ENCODE measurements around the gene PHYHD1. TPM values are rescaled to one million over a fixed set of nuclear protein-coding genes. Genes with fewer than 3 reads are reported as not detected.

Gene PHYHD1
- total and polyA plus RNA-seq, 10 of the 15 experiments (the other 5 are each of a cell fraction or from before 2014, with no cell fraction given), result 0.09 to 0.17 TPM; not detected in 8

GRCh38 chr9:128917151-128917849 lies 3.5 kb upstream of the PHYHD1 start:
- BruUV-seq (replicated peaks), result TSS peak; percentile 40
- H3K9ac ChIP-seq (ENCODE audit: control insufficient read depth, insufficient read depth, low read length), result no peak overlapping the region
- H3K9me3 ChIP-seq (replicated peaks; ENCODE audit: control insufficient read depth, insufficient read depth, low read length), result no peaks in the 10 kb centered on the region
- POLR2A ChIA-PET, result no interaction called here
- no peaks in the 10 kb centered on the region for H3K27me3 ChIP-seq (replicated peaks in 1 of 2; ENCODE audit: control insufficient read depth in 2 of 2, insufficient read depth in 2 of 2, low read length in 1 of 2)
- SMC1A ChIA-PET (ENCODE audit: uncharacterized antibody, unreplicated experiment), result no interaction called here
- H2AFZ ChIP-seq (ENCODE audit: control insufficient read depth, low read depth, low read length), result no peak overlapping the region
- intact Hi-C loops (cut with micrococcal nuclease; ENCODE audit: unreplicated experiment) (no loop called here), in situ Hi-C loops (cut with MboI) (no loop called here)
- H3K36me3 ChIP-seq (ENCODE audit: control insufficient read depth in 2 of 2, insufficient read depth in 2 of 2, low read length in 1 of 2), result peaks cover 3 to 8% of the 10 kb centered on the region in 2 experiments; a peak in 3 of 4 replicates
- H3K4me3 ChIP-seq, result no peak overlapping the region
- no peak for DNase-seq (ENCODE audit: low read depth, low spot score)
- no peak for FAIRE-seq
- no peaks in the 10 kb centered on the region for H4K20me1 ChIP-seq (ENCODE audit: control insufficient read depth, insufficient read depth)
- no peak overlapping the region for H3K4me2 ChIP-seq (ENCODE audit: control insufficient read depth, insufficient read depth)
- no peaks in the 10 kb centered on the region for H3K4me1 ChIP-seq (ENCODE audit: control insufficient read depth, insufficient read depth, low read length)
- no peaks in the 10 kb centered on the region for H3K79me2 ChIP-seq (ENCODE audit: control insufficient read depth, insufficient read depth, low read length)
- TF ChIP-seq SUZ12 (IDR thresholded peaks at IDR 0.05; ENCODE audit: unreplicated experiment), result no peak
- no peak for TF ChIP-seq RELB (IDR thresholded peaks at IDR 0.05; ENCODE audit: low read depth)
- TF ChIP-seq ZNF592 (IDR thresholded peaks at IDR 0.05), result no peak
- no peak for TF ChIP-seq CTCF (IDR thresholded peaks at IDR 0.05 in 2 of 3, conservative IDR thresholded peaks at IDR 0.05 in 1 of 3; ENCODE audit: control insufficient read depth in 2 of 3, extremely low read depth in 1 of 3, insufficient read depth in 1 of 3, low read depth in 3 of 3, low read length in 3 of 3)
- TF ChIP-seq BCLAF1 (IDR thresholded peaks at IDR 0.05), result no peak
- no peak for TF ChIP-seq SPI1 (IDR thresholded peaks at IDR 0.05; ENCODE audit: borderline replicate concordance, insufficient read depth, low read depth, low read length)
- TF ChIP-seq YBX1 (IDR thresholded peaks at IDR 0.05), result no peak
- TF ChIP-seq KDM1A (IDR thresholded peaks at IDR 0.05; ENCODE audit: borderline replicate concordance), result no peak
- RAD21 ChIA-PET (ENCODE audit: unreplicated experiment), result no interaction called here
- no peak overlapping the region for H3K27ac ChIP-seq (ENCODE audit: control insufficient read depth, insufficient read depth)
- CTCF ChIA-PET, result no interaction called here
- WGBS (ENCODE audit: insufficient coverage, insufficient replicate concordance, low lambda C conversion rate, missing lambda C conversion rate), result 88% methylated on average over 26 of the region's 26 CpGs
- ATAC-seq, result no peak
